Sigmoid colon (tissue), 7 donors: Measurements from ENCODE around the gene TENM4. TPM values are rescaled to one million over a fixed set of nuclear protein-coding genes. Genes with fewer than 3 reads are reported as not detected.

Experiments
- DNase-seq: peaks from one replicate; pipeline ENCODE4 v3.0.0-alpha.2; 2019
- H3K27ac ChIP-seq, 4 donors: fragments of 200-600 bp; sonication (generic); one replicate each; pipeline ENCODE4 v1.5.1; 2016 to 2019; ENCODE audit warnings: mild to moderate bottlenecking in 1 of 4
- H3K27me3 ChIP-seq, 3 donors: fragments of 200-600 bp; sonication (generic); one replicate each; pipeline ENCODE4 v1.5.1; 2019; ENCODE audit warnings: mild to moderate bottlenecking in 1 of 3
- H3K36me3 ChIP-seq, 4 donors: fragments of 200-600 bp; sonication (generic); one replicate each; pipeline ENCODE4 v1.5.1; 2016 to 2019
- H3K4me1 ChIP-seq, 4 donors: fragments of 200-600 bp; sonication (generic); one replicate each; pipeline ENCODE4 v1.5.1; 2017 to 2019
- H3K4me3 ChIP-seq, 4 donors: fragments of 200-600 bp; sonication (generic); one replicate each; pipeline ENCODE4 v1.5.1; 2017 to 2019; ENCODE audit warnings: mild to moderate bottlenecking in 2 of 4, moderate library complexity in 1 of 4
- H3K9me3 ChIP-seq, 4 donors: fragments of 200-600 bp in 3 of 4; sonication (generic) in 3 of 4; one replicate each; pipeline versions ENCODE4 v1.5.1 to v1.6.1; 2013 to 2019
- EP300 ChIP-seq, 4 donors: sonication (generic); formaldehyde crosslinking; IDR thresholded peaks; one replicate each; pipeline ENCODE4 v1.6.1; 2017; ENCODE audit warnings: antibody characterized with exemption in 4 of 4
- POLR2A ChIP-seq, 2 donors: fragments of 450-650 bp; IDR thresholded peaks; one replicate each; pipeline ENCODE4 v1.6.1; 2016; ENCODE audit warnings: antibody characterized with exemption in 2 of 2, mild to moderate bottlenecking in 2 of 2, moderate library complexity in 2 of 2
- POLR2AphosphoS5 ChIP-seq, 4 donors: sonication (generic); formaldehyde crosslinking; IDR thresholded peaks; one replicate each; pipeline ENCODE4 v1.6.1; 2017; ENCODE audit warnings: antibody characterized with exemption in 4 of 4
- WGBS, 2 donors: extraction: QIAGEN DNeasy Blood & Tissue Kit; methylation state at CpG; one replicate each; pipeline ENCODE4 v1.1.7; 2013; 5-methylcytosine and 5-hydroxymethylcytosine counted together
- intact Hi-C: fragments of 100-400 bp; cut with DNase I; formaldehyde crosslinking; loops from one replicate; pipeline ENCODE4 v1.15.1; 2023
- polyA plus RNA-seq, 3 donors: library from polyadenylated mRNA; stranded (reverse); fragments of 200-250 nt; gene quantifications; one replicate each; pipeline ENCODE4 v1.2.3, GENCODE V29; 2013
- total RNA-seq, 4 donors: library from RNA; depleted of rRNA; stranded (reverse); fragments of >200 nt; gene quantifications; one replicate each; pipeline ENCODE4 v1.1.0, GENCODE V29; 2016
- TF ChIP-seq, protein P1 (sequence below), 4 experiments: fragments of 450-650 bp in 3 of 4; fragments of 200-600 bp in 1 of 4; IDR thresholded peaks; one replicate each; pipeline ENCODE4 v1.5.1; 2016 to 2019; ENCODE audit warnings: antibody characterized with exemption in 4 of 4, mild to moderate bottlenecking in 3 of 4, moderate library complexity in 2 of 4
- donor health status: healthy with polysubstance abuse.
- donor health status: Bipolar disorder and iron deficiency.
- donor health status: healthy.

Gene TENM4
- total and polyA plus RNA-seq, 7 donors = 0.23 to 14.6 (median 1.9) TPM; not detected in 1

DNA sequence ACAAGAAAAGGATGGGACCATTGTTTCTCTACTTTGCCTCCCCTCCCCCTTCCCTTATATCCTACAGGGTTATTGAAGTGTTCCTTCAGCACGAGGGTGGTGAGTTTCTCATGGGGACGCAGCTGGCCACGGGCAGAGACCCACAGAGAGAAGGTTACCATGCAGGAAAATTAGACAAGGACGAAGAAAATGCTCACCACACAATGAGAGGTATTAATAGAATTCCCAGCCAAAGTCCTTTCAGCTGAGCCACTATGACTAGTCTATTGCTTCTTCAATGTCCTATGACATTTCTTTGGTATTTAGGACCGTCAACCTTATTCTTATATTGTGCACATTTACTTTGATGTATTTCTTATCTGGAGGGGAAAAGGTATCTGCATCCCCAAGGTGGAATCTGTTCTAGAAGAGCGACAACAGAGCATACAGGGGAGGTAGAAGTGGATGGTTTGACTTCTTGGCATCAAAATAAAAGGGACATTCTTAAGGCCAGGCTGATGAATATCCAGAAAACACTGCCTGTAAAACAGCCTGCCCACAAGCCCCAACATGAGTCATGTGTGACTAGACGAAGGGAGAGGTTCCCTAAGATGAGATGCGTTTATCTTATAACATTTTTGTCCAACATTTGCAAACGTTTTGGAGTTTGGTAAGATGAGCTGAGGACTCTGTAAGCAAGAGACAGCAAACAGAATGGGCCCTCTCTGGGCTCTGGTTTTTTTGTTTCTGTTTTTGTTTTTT is 656.3 kb downstream of the TENM4 start:
- intact Hi-C loops = no loop called here
- Histone ChIP-seq H3K36me3 (no peaks in the 10 kb centered on the region), H3K27ac (no peak overlapping the region), H3K4me3 (no peak overlapping the region), H3K9me3 (no peaks in the 10 kb centered on the region), H3K27me3 (no peaks in the 10 kb centered on the region), H3K4me1 (no peaks in the 10 kb centered on the region)
- DNase-seq = no peak
- WGBS, 2 donors = 58 to 70% methylated on average over 9 of the region's 9 CpGs
- TF ChIP-seq, protein P1, sequence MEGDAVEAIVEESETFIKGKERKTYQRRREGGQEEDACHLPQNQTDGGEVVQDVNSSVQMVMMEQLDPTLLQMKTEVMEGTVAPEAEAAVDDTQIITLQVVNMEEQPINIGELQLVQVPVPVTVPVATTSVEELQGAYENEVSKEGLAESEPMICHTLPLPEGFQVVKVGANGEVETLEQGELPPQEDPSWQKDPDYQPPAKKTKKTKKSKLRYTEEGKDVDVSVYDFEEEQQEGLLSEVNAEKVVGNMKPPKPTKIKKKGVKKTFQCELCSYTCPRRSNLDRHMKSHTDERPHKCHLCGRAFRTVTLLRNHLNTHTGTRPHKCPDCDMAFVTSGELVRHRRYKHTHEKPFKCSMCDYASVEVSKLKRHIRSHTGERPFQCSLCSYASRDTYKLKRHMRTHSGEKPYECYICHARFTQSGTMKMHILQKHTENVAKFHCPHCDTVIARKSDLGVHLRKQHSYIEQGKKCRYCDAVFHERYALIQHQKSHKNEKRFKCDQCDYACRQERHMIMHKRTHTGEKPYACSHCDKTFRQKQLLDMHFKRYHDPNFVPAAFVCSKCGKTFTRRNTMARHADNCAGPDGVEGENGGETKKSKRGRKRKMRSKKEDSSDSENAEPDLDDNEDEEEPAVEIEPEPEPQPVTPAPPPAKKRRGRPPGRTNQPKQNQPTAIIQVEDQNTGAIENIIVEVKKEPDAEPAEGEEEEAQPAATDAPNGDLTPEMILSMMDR (IDR thresholded peaks at IDR 0.05) = no peak
- no peak for TF ChIP-seq POLR2AphosphoS5 (IDR thresholded peaks at IDR 0.05)
- no peak for TF ChIP-seq EP300 (IDR thresholded peaks at IDR 0.05)
- no peak for TF ChIP-seq POLR2A (IDR thresholded peaks at IDR 0.05)

DNA sequence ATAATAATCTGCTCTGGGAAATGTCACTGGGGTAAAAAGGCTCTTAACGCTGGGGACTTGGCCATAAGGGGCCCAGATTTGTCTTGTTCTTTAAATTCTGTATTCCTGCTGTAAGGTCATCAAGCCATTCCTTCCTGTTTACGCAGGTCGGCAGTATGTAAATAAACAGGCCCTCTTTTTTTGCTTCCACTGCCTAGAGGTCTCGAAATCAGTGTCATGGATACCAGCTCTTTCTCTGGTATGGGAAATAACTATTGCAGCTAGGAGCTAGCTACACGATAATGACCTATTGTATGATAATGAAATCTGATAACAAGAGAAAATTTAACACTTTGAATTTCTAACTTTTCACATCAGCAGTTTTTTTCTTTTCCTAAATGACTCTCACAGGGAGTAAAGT is 657.0 kb downstream of the TENM4 start:
- H3K36me3 ChIP-seq = no peaks in the 10 kb centered on the region
- H3K27ac ChIP-seq = no peak overlapping the region
- intact Hi-C loops = no loop called here
- H3K4me3 ChIP-seq = no peak overlapping the region
- no peak for TF ChIP-seq POLR2A (IDR thresholded peaks at IDR 0.05)
- WGBS, 2 donors = 9 to 22% methylated on average over 5 of the region's 5 CpGs
- no peaks in the 10 kb centered on the region for H3K4me1 ChIP-seq
- no peak for DNase-seq
- no peaks in the 10 kb centered on the region for H3K27me3 ChIP-seq
- H3K9me3 ChIP-seq = no peaks in the 10 kb centered on the region

DNA sequence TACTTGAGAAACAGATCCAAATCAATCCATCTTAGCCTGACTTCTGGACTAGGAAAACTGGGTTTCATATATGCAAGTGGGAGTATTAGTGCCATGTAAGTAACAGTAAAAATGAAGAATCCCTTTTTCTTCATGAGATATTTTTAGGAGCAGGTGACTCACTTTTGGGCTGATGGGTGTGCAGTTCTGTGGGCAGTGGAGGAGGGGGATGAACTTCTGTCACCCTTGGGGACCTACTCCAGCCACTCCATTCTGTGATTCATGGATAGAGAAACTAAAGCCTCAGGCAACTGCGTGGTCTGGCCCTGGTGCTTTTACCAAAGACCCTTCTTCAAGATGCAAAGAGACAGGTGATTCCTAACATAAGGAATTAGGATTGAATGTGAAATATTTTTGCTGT is 657.5 kb downstream of the TENM4 start:
- Histone ChIP-seq H3K36me3 (no peaks in the 10 kb centered on the region), H3K9me3 (no peaks in the 10 kb centered on the region), H3K4me3 (no peak overlapping the region), H3K27me3 (no peaks in the 10 kb centered on the region), H3K4me1 (no peaks in the 10 kb centered on the region), H3K27ac (no peak overlapping the region)
- TF ChIP-seq POLR2AphosphoS5 (IDR thresholded peaks at IDR 0.05) = no peak
- TF ChIP-seq POLR2A (IDR thresholded peaks at IDR 0.05) = no peak
- TF ChIP-seq EP300 (IDR thresholded peaks at IDR 0.05) = no peak
- TF ChIP-seq, protein P1 (IDR thresholded peaks at IDR 0.05) = no peak
- WGBS, 2 donors = 89 to 93% methylated on average over 1 of the region's 1 CpG
- DNase-seq = no peak
- intact Hi-C loops = no loop called here

DNA sequence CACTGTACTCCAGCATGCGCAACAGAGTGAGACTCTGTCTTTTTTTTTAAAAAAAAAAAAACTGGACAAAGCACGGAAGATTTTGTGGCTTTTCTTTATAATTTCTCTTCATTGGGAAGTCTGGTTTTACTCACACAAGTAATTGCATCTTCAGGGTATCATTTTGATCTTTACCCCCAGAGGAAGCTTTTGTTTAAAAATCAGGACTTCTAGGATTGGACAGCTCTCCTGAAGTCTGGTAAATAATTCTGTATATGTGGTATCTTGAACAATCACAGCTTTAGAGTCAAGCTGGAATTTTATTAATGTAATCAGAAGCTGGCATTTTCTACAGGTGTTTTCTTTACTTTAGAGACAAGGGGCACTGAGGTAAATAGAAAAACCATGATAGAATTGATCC is 658.1 kb downstream of the TENM4 start:
- intact Hi-C loops = no loop called here
- no peak for DNase-seq
- Histone ChIP-seq H3K27me3 (no peaks in the 10 kb centered on the region), H3K4me3 (no peak overlapping the region), H3K27ac (no peak overlapping the region), H3K4me1 (no peaks in the 10 kb centered on the region), H3K36me3 (no peaks in the 10 kb centered on the region), H3K9me3 (no peaks in the 10 kb centered on the region)
- no peak for TF ChIP-seq POLR2A (IDR thresholded peaks at IDR 0.05)
- TF ChIP-seq, protein P1 (IDR thresholded peaks at IDR 0.05) = no peak
- no peak for TF ChIP-seq EP300 (IDR thresholded peaks at IDR 0.05)
- TF ChIP-seq POLR2AphosphoS5 (IDR thresholded peaks at IDR 0.05) = no peak
- 93 to 94% methylated on average over 2 of the region's 2 CpGs for WGBS, 2 donors

DNA sequence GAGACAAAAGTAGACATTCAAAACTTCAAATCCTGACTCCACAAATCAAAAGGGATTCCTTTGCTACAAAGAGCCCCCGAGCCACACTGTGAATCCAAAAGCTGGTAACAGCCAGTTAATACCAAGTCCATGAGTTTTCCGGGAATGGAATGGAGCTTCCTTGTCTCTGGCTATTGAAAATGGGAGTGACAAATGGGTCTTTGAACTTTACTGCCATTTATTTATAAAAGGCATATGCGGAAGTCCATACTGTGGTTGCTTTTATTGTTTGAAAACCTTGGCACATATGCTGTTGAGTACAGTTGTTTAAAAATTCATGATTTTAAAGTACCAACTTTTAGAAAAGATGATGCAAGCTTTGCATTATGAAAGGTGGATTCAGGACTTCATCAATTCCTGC is 659.9 kb downstream of the TENM4 start:
- Histone ChIP-seq H3K27me3 (no peaks in the 10 kb centered on the region), H3K36me3 (no peaks in the 10 kb centered on the region), H3K27ac (no peak overlapping the region), H3K4me1 (no peaks in the 10 kb centered on the region), H3K9me3 (no peaks in the 10 kb centered on the region), H3K4me3 (no peak overlapping the region)
- TF ChIP-seq POLR2A (IDR thresholded peaks at IDR 0.05) (no peak), POLR2AphosphoS5 (IDR thresholded peaks at IDR 0.05) (no peak), EP300 (IDR thresholded peaks at IDR 0.05) (no peak)
- TF ChIP-seq, protein P1 (IDR thresholded peaks at IDR 0.05) = no peak
- 20 to 65% methylated on average over 3 of the region's 3 CpGs for WGBS, 2 donors
- DNase-seq = no peak
- intact Hi-C loops = no loop called here
